ENCODE data around the gene DCTN1. TPM values are rescaled to one million over a fixed set of nuclear protein-coding genes. Genes with fewer than 3 reads are reported as not detected.

The DCTN1 gene
- total RNA-seq, 3 donors from 2014 or later = 114 to 159 (median 116) TPM

- no peak overlapping the region for H3K4me3 ChIP-seq
- DNase-seq = no peak
- no peaks in the 10 kb centered on the region for H3K36me3 ChIP-seq (ENCODE audit: low read depth)
- no peak for TF ChIP-seq CTCF (IDR thresholded peaks at IDR 0.05)
- intact Hi-C loops (cut with DNase I, micrococcal nuclease) = no loop called here
- ATAC-seq = no peak
- no peaks in the 10 kb centered on the region for H3K9me3 ChIP-seq
- peaks cover 12% of the 10 kb centered on the region for H3K4me1 ChIP-seq (ENCODE audit: low read depth)
Measured at GRCh38 chr2:74420006-74420405, 39.9 kb upstream of the DCTN1 start.

GRCh38 chr2:74419345-74419744 is 39.2 kb upstream of the DCTN1 start:
- H3K36me3 ChIP-seq (ENCODE audit: low read depth) = no peaks in the 10 kb centered on the region
- intact Hi-C loops (cut with DNase I, micrococcal nuclease) = no loop called here
- peaks cover 14% of the 10 kb centered on the region for H3K4me1 ChIP-seq (ENCODE audit: low read depth)
- no peak overlapping the region for H3K4me3 ChIP-seq
- no peak for DNase-seq
- no peaks in the 10 kb centered on the region for H3K9me3 ChIP-seq
- no peak for ATAC-seq
- TF ChIP-seq CTCF (IDR thresholded peaks at IDR 0.05) = no peak

- ATAC-seq = no peak
- Histone ChIP-seq H3K9me3 (no peaks in the 10 kb centered on the region), H3K4me3 (no peak overlapping the region), H3K36me3 (ENCODE audit: low read depth) (no peaks in the 10 kb centered on the region), H3K4me1 (ENCODE audit: low read depth) (peaks cover 18% of the 10 kb centered on the region)
- DNase-seq = no peak
- TF ChIP-seq CTCF (IDR thresholded peaks at IDR 0.05) = no peak
- intact Hi-C loops (cut with DNase I, micrococcal nuclease) = no loop called here
Measured at GRCh38 chr2:74418312-74418711, 38.2 kb upstream of the DCTN1 start.

- H3K4me1 ChIP-seq (ENCODE audit: low read depth) = peaks cover 18% of the 10 kb centered on the region
- no peak overlapping the region for H3K4me3 ChIP-seq
- no peaks in the 10 kb centered on the region for H3K36me3 ChIP-seq (ENCODE audit: low read depth)
- ATAC-seq (no peak), DNase-seq (no peak)
- intact Hi-C loops (cut with DNase I, micrococcal nuclease) = no loop called here
- no peaks in the 10 kb centered on the region for H3K9me3 ChIP-seq
- no peak for TF ChIP-seq CTCF (IDR thresholded peaks at IDR 0.05)
Measured at GRCh38 chr2:74417763-74418162, 37.7 kb upstream of the DCTN1 start.

GRCh38 chr2:74417197-74417596 is 37.1 kb upstream of the DCTN1 start:
- TF ChIP-seq CTCF (IDR thresholded peaks at IDR 0.05) = no peak
- no peaks in the 10 kb centered on the region for H3K36me3 ChIP-seq (ENCODE audit: low read depth)
- intact Hi-C loops (cut with DNase I, micrococcal nuclease) = no loop called here
- DNase-seq (no peak), ATAC-seq (no peak)
- no peaks in the 10 kb centered on the region for H3K9me3 ChIP-seq
- H3K4me3 ChIP-seq = no peak overlapping the region
- peaks cover 18% of the 10 kb centered on the region for H3K4me1 ChIP-seq (ENCODE audit: low read depth)

GRCh38 chr2:74416778-74417177 is 36.7 kb upstream of the DCTN1 start:
- no peak for ATAC-seq
- no peaks in the 10 kb centered on the region for H3K36me3 ChIP-seq (ENCODE audit: low read depth)
- no peak overlapping the region for H3K4me3 ChIP-seq
- H3K9me3 ChIP-seq = no peaks in the 10 kb centered on the region
- DNase-seq = no peak
- intact Hi-C loops (cut with DNase I, micrococcal nuclease) = no loop called here
- no peak for TF ChIP-seq CTCF (IDR thresholded peaks at IDR 0.05)
- peaks cover 13% of the 10 kb centered on the region for H3K4me1 ChIP-seq (ENCODE audit: low read depth)

Data from mucosa of descending colon (tissue), 3 donors.